MM.1S (cell line): ENCODE data around the gene WDFY2.

Experiments used
- DNase-seq: peaks from one replicate; pipeline ENCODE4 v3.0.0-alpha.2; 2015
- H2AFZ ChIP-seq: fragments of 300-600 bp; sonication (generic); 2 replicates; pipeline ENCODE4 v1.6.0; 2016; ENCODE audit warnings: antibody characterized with exemption, low read length
- H3F3A ChIP-seq: fragments of 300-600 bp; sonication (generic); 2 replicates; pipeline ENCODE4 v1.6.1; 2016; ENCODE audit warnings: mild to moderate bottlenecking, antibody characterized with exemption, low read length, moderate library complexity, mixed read lengths; ENCODE audit not compliant: insufficient read depth
- H3K27ac ChIP-seq: fragments of 300-600 bp; sonication (generic); 2 replicates; pipeline ENCODE4 v1.5.1; 2016; ENCODE audit warnings: mild to moderate bottlenecking, low read length
- H3K27me3 ChIP-seq: fragments of 300-600 bp; sonication (generic); replicated peaks from 2 replicates; pipeline ENCODE4 v1.6.0; 2016; ENCODE audit warnings: low read length; ENCODE audit not compliant: insufficient read depth
- H3K36me3 ChIP-seq: fragments of 300-600 bp; sonication (generic); replicated peaks from 2 replicates; pipeline ENCODE4 v1.6.1; 2016; ENCODE audit warnings: mild to moderate bottlenecking, low read length, mixed read lengths; ENCODE audit not compliant: insufficient read depth
- H3K4me1 ChIP-seq: fragments of 300-600 bp; sonication (generic); 2 replicates; pipeline ENCODE4 v1.6.1; 2016; ENCODE audit warnings: low read length, mixed read lengths
- H3K4me2 ChIP-seq: fragments of 300-600 bp; sonication (generic); 2 replicates; pipeline ENCODE4 v1.6.0; 2016; ENCODE audit warnings: low read depth, low read length
- H3K4me3 ChIP-seq: fragments of 300-600 bp; sonication (generic); 2 replicates; pipeline ENCODE4 v1.5.1; 2016; ENCODE audit warnings: low read length, mixed read lengths
- H3K79me2 ChIP-seq: fragments of 300-600 bp; sonication (generic); 2 replicates; pipeline ENCODE4 v1.6.1; 2016; ENCODE audit warnings: mixed run types, low read length, mixed read lengths
- H3K9ac ChIP-seq: fragments of 300-600 bp; sonication (generic); 2 replicates; pipeline ENCODE4 v1.6.1; 2016; ENCODE audit warnings: low read length, mixed read lengths
- H3K9me2 ChIP-seq: fragments of 300-600 bp; sonication (generic); replicated peaks from 2 replicates; pipeline ENCODE4 v1.6.1; 2016; ENCODE audit warnings: mild to moderate bottlenecking, low read length, mixed read lengths; ENCODE audit not compliant: insufficient read depth
- H3K9me3 ChIP-seq: fragments of 300-600 bp; sonication (generic); replicated peaks from 2 replicates; pipeline ENCODE4 v1.6.1; 2016; ENCODE audit warnings: mild to moderate bottlenecking, low read length, mixed read lengths; ENCODE audit not compliant: insufficient read depth
- H4K20me1 ChIP-seq: fragments of 300-600 bp; sonication (generic); 2 replicates; pipeline ENCODE4 v1.6.1; 2016; ENCODE audit warnings: mild to moderate bottlenecking, low read length, moderate library complexity, mixed read lengths; ENCODE audit not compliant: insufficient read depth
- EZH2 ChIP-seq: fragments of 300-600 bp; sonication (generic); optimal IDR thresholded peaks from 2 replicates; pipeline ENCODE3; 2017; ENCODE audit warnings: low read depth, mild to moderate bottlenecking, antibody characterized with exemption, low read length, mixed read lengths
- EZH2phosphoT487 ChIP-seq: fragments of 300-600 bp; sonication (generic); IDR thresholded peaks from 2 replicates; pipeline ENCODE4 v1.6.1; 2018; ENCODE audit warnings: antibody characterized with exemption, low read length
- TF ChIP-seq, protein P1 (sequence below): fragments of 300-600 bp; sonication (generic); IDR thresholded peaks from 2 replicates; pipeline ENCODE4 v1.5.1; 2016; ENCODE audit warnings: antibody characterized with exemption, low read length, mixed read lengths

The WDFY2 gene

DNA sequence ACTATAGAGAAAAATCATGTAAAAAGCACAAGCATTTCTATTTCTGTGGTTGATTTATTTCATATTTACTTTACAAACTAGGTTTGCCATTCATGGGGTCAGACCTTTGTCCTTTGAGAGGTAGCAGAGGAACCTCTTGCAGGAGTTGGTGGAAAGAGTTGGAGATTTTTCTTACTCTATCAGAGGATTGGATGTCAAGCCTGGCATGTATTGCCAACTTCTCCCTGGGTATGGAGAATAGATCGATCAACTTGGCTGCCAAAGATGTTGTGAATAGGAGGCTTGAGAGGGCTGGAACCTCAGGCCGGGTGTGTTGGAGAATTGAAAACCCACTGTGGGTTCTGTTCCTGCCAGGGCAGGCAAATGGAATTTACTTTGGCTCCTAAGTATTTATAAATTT is 81.2 kb downstream of the WDFY2 start:
- no peak overlapping the region for H3K4me2 ChIP-seq
- no peaks in the 10 kb centered on the region for H3K9me2 ChIP-seq
- H3K9ac ChIP-seq = no peak overlapping the region
- TF ChIP-seq, protein P1, sequence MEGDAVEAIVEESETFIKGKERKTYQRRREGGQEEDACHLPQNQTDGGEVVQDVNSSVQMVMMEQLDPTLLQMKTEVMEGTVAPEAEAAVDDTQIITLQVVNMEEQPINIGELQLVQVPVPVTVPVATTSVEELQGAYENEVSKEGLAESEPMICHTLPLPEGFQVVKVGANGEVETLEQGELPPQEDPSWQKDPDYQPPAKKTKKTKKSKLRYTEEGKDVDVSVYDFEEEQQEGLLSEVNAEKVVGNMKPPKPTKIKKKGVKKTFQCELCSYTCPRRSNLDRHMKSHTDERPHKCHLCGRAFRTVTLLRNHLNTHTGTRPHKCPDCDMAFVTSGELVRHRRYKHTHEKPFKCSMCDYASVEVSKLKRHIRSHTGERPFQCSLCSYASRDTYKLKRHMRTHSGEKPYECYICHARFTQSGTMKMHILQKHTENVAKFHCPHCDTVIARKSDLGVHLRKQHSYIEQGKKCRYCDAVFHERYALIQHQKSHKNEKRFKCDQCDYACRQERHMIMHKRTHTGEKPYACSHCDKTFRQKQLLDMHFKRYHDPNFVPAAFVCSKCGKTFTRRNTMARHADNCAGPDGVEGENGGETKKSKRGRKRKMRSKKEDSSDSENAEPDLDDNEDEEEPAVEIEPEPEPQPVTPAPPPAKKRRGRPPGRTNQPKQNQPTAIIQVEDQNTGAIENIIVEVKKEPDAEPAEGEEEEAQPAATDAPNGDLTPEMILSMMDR = no peak
- TF ChIP-seq EZH2 = no peak
- H4K20me1 ChIP-seq = no peaks in the 10 kb centered on the region
- H3K4me1 ChIP-seq = no peaks in the 10 kb centered on the region
- no peaks in the 10 kb centered on the region for H3F3A ChIP-seq
- no peak overlapping the region for H3K4me3 ChIP-seq
- DNase-seq = no peak
- H3K27ac ChIP-seq = no peak overlapping the region
- no peak overlapping the region for H2AFZ ChIP-seq
- H3K36me3 ChIP-seq = no peaks in the 10 kb centered on the region
- H3K79me2 ChIP-seq = no peaks in the 10 kb centered on the region
- H3K9me3 ChIP-seq = no peaks in the 10 kb centered on the region
- no peaks in the 10 kb centered on the region for H3K27me3 ChIP-seq

DNA sequence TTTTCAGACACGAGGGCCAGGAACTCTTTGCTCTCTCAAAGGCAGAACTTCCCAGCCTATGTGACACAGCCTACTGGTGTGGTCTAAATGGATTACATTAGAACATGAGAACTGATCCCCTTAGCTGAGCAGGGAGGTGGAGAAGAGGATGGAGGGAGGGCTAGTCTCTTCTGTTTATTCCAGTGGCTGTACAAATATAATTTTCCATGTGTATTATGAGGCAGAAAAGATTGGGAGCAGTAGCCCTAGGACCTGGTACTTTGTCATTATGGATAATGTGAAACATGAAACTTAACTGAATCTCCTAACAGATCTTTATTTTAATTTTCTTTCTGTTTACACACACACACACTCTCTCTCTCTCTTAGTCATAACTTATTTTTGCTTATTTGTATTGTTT is 82.1 kb downstream of the WDFY2 start:
- Histone ChIP-seq H3K4me2 (no peak overlapping the region), H2AFZ (no peak overlapping the region), H3K4me1 (no peaks in the 10 kb centered on the region), H3K79me2 (no peaks in the 10 kb centered on the region), H3K27ac (no peak overlapping the region), H3K36me3 (no peaks in the 10 kb centered on the region), H3K9me2 (no peaks in the 10 kb centered on the region), H3K9me3 (no peaks in the 10 kb centered on the region), H3K4me3 (no peak overlapping the region), H4K20me1 (no peaks in the 10 kb centered on the region), H3K9ac (no peak overlapping the region), H3F3A (no peaks in the 10 kb centered on the region), H3K27me3 (no peaks in the 10 kb centered on the region)
- TF ChIP-seq EZH2phosphoT487 = no peak
- TF ChIP-seq, protein P1 = no peak
- TF ChIP-seq EZH2 = no peak
- DNase-seq = no peak

DNA sequence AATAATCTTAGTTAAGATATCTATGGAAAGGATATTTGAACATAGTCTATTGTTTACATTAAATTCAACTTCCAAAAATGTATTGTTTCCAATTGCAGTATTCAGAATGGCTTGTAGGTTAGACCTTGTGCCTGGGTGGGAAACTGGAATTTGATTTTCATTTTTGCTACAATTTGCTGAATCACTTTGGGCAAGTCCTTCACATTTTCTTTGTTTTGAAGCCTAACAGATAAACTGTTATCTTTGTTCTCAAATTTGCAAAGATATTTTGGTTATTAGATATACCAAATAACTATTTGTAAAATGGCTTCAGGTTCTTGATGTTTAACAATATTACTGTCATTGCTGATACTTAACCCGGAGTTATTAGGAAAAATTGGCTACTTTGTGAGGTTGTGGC is 82.6 kb downstream of the WDFY2 start:
- Histone ChIP-seq H3K27me3 (no peaks in the 10 kb centered on the region), H3K4me1 (no peaks in the 10 kb centered on the region), H3K79me2 (no peaks in the 10 kb centered on the region), H3F3A (no peaks in the 10 kb centered on the region), H2AFZ (no peak overlapping the region), H3K36me3 (no peaks in the 10 kb centered on the region), H3K9me2 (no peaks in the 10 kb centered on the region), H3K4me2 (no peak overlapping the region), H3K9me3 (no peaks in the 10 kb centered on the region), H3K27ac (no peak overlapping the region), H4K20me1 (no peaks in the 10 kb centered on the region), H3K4me3 (no peak overlapping the region), H3K9ac (no peak overlapping the region)
- DNase-seq = no peak
- TF ChIP-seq EZH2phosphoT487 = no peak
- TF ChIP-seq, protein P1 = no peak
- no peak for TF ChIP-seq EZH2
